Activated T-cell treated with anti-CD3 and anti-CD28 coated beads for 24 hours (primary cell): ENCODE data around the gene EFCAB5.
A peak's percentile ranks its signal among the peaks of the same experiment; 100 is the strongest.
"Not testable (repeated sequence)": the region's sequence is repeated elsewhere in the genome, so short reads cannot be mapped to it uniquely, and the experiment has no call there.

Source experiments
- DNase-seq: peaks from one replicate; pipeline ENCODE4 v3.0.0-alpha.2; 2020; ENCODE audit warnings: low read depth

Gene EFCAB5

DNA sequence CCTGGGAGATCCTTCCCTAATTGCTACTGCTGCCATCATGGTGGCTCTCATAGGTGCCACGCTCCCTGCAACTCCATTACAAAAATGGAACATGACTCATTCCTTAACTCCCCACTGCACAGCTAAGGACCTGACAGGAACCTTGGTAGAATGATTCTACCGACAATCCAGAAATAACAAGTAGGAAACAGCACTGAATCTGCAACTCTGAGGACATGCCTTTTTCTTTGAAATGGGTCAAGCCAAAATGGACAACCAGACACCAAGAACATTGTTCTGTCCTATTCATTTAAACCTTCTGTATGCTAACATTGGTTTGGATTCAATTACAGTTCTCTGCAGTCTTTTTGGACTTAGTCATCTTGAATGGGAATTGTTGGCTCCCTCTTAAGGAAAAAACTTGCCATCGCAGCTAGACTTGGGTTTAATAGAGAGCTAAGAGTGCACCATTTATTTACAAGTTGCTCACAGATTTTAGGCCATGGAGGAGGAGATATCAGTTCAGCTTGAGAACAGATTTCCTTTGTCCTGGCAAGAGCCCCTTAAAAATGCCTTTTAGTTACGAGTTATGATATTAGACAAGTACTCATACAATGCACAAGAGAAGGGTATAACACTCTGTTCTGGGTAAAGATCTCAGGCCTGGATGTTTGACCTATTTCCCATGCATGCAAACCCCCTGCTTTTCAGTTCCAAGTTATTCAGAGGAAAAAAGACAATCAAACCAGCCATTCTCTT is 154.2 kb downstream of the EFCAB5 start:
- DNase-seq = no peak

DNA sequence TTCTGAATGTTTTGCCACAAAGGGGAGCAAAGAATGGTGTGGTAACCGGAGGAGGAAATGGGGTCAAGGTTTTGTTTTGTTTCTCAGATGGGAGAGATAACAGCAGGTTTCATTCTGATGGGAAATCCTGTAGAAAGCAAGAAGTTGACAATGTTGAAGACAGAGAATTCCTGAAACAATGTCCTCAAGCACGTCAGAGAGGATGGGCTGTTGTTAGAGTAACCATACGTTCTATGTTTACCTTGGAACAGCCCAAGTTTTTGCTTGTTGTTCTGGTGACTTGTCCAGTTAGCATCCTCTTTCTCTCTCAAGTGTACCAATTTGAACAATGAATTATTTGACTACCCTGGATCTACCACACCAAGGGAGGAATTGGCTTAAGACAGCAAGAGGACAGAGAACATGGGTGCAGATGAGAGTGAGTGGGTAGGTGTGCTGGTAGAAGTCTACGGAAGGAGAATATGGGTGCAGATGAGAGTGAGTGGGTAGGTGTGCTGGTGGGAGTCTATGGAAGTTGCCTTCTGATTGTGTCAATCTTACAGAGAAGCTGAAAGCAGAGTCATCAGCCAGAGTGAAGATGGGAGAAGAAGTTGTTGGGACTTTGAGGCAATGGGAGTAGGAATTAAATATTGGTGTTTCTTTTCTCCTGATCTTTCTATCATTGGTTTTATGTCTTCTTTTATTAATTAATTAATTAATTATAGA is 160.4 kb downstream of the EFCAB5 start:
- DNase-seq = no peak

DNA sequence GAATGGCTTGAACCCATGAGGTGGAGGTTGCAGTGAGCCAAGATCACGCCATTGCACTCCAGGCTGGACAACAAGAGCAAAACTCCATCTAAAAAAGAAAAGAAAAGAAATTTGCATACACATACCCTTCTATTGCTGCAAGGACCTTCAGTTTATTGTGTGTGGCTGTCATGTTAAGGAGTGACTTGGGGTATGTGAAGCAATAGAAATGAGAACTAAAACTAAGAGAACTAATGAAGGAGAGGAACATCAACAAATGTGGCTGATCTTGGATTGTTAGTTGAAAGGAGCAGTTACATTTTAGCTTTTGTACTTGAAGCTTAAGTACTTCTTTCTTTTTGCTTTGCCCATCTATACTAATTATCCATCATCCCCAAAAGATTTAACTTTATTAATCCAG is 162.5 kb downstream of the EFCAB5 start:
- no peak for DNase-seq

DNA sequence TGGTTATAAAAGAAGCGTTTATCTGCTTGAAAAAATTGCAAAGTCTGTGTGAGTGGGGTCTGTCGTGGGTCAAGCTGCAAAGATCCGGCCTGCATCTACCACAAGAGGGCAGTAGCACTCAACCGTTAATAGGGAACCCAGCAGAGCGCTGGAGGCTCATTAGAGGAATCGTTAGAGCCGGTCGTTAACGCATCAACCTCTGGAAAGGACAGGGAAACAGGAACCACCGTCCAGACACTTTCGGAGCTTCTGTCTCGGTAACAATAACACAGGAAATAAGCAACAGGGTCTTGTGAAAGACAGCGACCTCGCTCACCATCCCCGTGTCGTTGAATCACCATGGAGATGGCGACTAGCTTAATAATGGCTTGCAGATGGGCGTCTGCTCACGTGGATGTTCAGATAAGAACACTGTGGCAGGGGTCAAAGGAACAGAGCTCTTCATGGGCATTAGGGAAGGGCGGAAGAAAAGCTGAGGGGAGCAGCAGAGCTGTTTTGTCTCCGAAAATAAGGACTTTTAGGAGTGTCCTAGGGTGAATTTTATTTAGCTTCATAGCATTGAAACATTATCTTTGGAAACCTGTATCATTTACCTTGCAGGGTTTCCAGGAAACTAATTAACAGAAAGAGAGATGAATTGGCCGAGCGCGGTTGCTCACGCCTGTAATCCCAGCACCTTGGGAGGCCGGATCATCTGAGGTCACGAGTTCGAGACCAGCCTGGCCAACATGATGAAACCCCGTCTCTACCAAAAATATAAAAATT is 163.3 kb downstream of the EFCAB5 start:
- peak; percentile 66 for DNase-seq

DNA sequence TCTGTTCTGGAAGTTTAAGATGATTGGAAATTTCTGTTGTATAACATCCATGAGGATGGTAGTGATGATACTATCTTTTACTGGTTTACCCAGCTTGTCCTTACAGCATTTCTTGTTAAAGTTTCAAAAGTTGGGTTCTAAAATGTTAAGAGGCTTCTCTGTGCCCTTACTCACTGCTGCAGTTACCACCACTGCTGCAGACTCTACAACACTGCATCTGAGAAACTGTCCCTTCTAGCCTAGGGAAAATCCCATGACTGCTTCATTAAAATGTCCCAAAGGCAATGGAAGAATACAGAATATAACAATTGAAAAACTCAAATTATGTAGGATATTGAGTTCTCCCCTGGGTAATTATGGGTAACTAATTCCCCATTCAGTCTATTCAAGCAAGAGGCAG is 171.4 kb downstream of the EFCAB5 start:
- DNase-seq = no peak

DNA sequence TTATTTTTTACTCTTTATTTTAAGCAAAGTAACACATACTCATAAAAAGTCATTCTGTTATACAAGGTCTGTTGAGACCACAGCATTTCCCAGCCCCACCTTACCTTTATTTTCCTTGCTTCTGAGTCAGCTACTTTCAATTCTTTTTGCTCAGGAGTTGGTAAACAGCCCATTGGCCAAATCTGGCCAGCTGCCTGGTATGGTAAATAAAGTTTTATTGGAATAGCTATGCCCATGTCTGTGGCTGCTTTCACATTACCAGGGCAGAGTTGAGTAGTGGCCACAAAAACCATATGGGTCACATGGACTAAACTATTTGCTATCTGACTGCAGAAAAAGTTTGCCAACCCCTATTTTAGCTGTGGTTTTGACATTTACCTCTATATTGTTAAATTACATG is 171.8 kb downstream of the EFCAB5 start:
- DNase-seq = no peak

DNA sequence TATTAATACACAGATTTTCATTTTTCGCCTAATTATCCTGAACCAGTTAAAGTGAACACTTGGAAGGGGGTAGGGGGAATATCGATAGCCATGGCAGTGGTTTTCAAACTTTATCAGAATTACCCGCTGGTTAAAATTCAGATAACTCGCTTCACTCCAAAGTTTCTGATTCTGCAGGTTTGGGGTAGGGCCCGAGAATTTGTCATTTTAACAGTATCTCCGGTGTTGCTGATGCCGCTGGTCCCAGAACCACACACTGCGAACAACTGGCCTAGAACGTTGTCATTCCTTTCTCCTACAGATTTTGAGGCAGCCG is 174.9 kb downstream of the EFCAB5 start:
- no peak for DNase-seq

DNA sequence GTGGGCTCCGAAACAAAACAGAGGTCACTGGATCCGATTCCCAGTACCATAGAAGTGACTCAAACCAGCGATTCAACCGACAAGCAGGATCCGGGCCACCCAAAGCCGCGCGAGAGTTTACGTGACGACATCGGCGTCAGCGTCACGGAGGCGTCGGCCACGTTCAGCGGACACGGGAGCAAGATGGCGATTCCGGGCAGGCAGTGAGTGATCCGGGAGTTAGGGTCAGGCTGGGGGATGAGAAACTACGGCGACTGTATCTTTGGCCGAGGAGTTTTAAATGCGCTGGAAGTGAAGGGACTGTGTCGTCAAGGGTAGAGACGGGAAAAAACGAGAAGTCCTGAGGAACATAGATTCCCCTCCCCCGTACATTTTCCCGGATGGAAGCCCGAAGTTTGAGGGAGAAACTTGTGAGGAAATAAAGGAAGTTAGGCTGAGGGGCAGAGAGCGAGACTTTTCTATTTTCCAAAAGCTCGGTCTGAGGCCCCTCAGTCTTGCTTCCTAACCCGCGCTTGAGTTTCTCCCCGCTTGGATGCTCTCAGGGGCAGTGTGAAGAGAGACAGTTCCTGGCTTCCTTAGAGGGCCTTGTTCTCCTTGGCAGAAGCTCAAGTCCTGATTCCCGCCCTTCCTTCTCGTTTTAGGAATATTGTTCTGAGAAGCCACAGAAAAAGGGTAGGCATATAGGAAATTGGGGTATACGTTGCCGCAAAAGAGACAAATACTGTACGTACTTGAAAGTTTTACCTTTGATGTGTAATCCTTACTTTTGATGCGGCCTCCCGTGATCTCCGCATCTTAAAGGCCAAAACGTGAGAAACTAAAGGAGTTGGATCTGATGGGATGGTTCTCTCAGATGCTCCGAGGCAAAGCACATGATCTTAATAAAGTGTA is 175.5 kb downstream of the EFCAB5 start, which contains the start of gene NSRP1:
NSRP1 (plus strand) TSS at position 156 of the 891 bp plus-strand sequence; CDS start at position 184, 28 bp downstream.
- peak; percentile 91 for DNase-seq

DNA sequence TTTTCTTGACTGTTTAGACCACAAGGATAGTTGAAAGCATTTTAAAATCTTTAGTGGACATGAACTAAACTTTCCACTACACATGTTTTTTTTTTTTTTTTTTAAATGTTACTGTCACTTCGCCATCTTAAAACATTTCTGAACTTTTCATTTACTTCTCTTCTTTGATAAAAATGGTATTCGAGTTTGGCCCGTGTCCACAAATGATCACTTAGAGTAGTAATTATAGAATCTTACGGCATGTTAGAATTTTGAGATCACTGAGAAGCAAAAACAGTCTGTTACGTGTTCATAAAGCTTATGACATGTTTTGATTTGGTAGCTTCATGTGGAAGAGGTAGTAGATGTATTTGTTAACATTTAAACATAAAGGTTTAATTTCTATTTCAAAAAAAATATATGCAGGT is 176.2 kb downstream of the EFCAB5 start:
- DNase-seq = no peak

DNA sequence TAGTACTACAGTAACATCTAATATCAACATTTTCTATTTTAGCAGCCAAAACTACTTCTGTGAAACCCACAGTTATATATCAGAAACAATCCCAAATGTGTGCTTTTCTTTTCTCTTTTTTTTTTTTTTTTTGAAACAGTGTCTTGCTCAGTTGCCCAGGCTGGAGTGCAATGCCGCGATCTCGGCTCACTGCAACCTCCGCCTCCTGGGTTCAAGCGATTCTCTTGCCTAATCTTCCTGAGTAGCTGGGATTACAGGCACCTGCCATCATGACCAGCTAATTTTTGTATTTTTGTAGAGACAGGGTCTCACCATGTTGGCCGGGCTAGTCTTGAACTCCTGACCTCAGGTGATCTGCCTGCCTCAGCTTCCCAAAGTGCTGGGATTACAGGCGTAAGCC is 177.2 kb downstream of the EFCAB5 start:
- DNase-seq = not testable (repeated sequence)

DNA sequence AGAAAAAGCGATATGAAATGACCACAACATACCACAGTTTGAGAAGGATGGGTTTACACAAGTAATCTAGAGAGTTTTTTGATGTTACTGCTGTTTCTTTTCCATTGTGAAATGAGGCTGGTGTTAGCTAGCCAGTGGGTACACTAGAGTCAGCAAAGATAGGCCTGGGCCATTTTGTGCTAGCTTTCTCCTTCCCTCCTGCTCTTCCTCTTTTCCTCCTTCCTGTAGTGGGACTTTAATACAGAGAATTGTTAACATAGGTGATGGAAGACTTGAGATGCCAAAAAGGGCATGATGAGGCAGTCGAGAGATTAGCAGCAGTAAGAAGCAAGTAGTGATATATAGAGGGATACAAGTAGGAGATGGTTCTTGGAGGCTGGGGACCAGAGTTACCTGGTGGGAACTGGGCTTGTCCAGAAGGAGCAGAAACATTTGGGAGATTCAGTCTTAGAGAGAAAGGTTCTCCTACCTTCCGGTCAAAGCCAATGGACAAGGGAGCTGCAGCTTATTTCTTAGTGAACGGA is 182.9 kb downstream of the EFCAB5 start:
- DNase-seq = no peak

DNA sequence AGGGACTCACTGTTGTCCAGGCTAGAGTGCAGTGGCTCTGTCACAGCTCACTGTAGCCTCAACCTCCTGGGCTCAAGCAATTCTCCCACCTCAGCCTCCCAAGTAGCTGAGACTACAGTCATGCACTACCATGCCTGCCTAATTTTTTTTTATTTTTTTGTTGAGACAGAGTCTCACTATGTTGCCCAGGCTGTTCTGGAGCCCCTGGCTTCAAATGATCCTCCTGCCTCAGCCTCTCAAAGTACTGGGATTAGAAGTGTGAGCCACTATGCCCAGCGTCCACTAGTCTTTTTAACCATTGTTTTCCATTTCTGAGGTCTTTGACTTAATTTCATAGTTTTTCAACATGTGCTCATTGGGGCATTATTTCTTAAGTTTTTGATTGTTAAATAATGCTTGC is 188.7 kb downstream of the EFCAB5 start:
- DNase-seq = no peak

DNA sequence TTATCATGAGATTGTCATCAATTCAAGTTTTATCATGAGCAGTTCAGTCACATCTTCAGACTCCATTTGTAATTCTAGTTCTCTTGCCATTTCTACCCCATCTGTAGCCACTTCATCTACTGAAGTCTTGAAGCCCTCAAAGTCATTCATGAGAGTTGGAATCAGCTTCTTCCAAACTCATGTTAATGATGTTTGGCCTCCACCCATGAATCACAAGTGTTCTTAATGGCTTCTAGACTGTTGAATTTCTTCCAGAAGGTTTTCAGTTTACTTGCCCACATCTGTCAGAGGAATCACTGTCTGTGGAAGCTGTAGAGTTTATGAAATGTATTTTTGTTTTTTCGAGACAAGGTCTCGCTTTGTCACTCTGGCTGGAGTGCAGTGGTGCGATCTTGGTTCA is 191.2 kb downstream of the EFCAB5 start:
- no peak for DNase-seq

DNA sequence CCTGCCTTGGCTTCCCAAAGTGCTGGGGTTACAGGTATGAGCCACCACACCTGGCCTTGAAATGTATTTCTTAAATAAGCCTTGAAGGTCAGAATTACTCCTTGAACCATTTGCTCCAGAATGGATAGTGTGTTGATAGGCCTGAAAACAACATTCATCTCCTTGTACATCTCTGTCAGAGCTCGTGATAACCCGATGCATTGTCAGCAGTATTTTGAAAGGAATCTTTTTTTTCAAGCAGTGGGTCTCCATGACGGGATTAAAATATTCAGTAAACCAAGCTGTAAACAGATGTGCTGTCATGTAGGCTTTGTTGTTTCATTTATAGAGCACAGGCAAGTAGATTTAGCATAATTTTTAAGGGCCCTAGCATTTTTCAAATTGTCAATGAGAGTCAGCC is 191.8 kb downstream of the EFCAB5 start:
- no peak for DNase-seq

DNA sequence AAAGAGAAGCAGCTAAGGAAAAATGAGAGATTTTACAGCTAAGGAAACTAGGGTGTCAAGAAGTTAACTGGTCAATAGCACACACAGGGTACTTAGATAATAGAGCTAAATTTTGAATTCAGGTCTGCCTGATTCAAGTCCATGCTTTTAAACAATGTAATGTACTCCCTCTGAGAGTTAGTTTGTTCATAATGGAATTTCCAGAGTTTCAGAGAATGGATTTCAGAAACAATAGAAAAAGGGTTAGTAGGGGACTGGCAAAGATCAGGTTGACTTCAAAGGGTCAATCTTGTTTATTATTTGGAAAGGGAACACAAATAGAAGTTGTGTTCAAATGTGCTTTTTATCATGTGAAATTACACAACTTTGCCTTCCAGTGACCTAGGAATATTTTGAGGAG is 193.1 kb downstream of the EFCAB5 start:
- DNase-seq = no peak

DNA sequence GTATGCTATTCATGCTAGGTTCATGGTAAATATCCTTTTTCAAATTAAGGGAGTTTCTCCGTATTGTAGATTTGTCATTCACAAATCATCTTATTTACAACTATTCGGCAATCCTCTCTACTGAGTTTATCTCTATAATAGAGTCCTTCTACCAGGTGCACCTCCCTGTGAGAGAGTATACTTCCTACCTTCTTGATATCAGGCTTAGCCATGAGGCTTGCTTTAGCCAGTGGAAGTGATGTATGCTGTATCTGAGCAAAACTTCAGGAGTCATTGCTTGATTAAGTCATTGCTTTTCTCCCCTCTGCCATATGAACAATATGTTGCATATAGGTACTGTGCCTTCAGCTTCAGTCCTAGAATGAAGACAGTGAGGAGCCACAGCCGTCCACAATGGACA is 195.7 kb downstream of the EFCAB5 start:
- no peak for DNase-seq

DNA sequence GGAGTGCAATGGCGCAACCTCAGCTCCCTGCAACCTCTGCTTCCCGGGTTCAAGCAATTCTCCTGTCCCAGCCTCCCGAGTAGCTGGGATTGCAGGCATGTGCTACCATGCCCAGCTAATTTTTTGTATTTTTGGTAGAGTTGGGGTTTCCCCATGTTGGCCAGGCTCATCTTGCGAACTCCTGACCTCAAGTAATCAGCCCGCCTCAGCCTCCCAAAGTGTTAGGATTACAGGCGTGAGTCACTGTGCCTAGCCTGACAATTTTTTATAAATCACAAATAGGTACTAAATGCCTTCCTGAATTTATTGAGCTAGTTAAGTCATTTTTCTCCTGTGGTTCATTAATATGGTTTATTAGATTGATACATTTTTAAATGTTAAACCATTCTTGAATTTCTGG is 206.4 kb downstream of the EFCAB5 start:
- not testable (repeated sequence) for DNase-seq

DNA sequence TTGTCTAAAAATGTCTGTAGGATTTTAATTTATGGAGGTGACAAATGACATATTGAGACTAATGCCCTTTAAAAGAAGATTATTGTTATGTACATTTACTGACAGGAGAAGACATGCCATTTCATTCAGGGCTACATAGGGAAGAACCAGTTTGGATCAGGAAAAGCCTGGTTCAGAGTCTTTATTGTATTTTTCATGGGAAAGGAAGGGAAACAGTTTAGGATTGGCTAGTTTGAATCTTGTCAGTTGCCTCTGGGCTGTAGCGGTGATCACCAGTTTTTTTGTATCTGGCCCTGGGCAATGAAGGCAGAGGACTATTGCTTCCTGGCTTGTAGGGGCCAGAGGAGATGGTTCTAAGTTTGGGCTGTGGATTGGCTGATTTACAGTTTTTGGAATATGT is 206.9 kb downstream of the EFCAB5 start:
- no peak for DNase-seq

DNA sequence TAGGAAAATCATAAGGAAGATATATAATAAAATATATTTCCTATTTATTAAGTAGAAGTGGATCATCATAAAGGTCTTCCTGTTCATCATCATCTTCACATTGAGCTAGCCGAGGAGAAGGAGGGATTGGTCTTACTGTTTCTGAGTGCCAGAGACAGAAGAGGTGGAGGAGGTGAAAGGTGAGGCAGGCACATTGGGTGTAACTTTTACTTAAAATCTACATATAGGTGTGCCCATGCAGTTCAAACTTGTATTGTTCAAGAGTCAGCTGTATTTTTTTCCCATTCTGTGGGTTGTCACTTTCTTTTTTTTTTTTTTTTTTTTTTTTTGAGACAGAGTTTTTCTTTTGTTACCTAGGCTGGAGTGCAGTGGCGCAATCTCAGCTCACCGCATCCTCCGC is 210.0 kb downstream of the EFCAB5 start:
- no peak for DNase-seq

DNA sequence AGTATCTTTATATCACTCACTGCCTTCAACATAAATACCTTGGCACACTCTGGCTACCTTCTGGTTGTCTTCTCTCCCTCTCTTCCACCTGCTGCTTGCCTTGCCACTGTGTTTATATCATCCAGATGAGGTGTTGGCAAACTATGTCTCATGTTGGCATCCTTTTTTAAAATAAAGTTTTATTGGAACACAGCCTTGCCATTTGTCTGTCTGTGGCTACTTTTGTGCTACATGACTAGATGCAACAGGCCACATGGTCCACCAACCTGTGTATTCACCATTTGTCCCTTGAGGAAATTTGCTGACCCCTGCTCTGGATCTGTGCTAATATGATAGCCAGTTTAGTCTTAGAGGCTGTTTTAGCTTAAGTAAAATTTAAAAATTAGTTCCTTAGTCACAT is 212.0 kb downstream of the EFCAB5 start:
- DNase-seq = no peak

DNA sequence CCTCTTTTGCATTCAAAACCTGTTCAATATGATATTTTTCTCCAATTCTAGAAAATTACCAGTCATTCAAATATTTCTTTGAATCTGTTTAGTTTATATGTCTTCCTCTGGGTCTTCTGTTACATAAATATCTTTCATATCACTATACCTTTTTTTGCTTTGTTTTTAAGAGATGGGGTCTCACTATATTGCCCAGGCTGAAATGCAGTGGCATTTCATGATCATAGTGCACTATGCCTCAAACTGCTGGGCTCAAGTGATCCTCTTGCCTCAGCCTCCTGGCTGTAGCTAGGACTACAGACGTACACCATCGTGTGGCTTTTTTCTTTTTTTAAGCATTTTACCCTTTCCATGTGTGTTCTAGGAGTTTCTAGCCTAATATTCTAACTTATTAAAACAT is 214.0 kb downstream of the EFCAB5 start:
- DNase-seq = no peak
